ENCODE measurements around the gene PUSL1. TPM values are rescaled to one million over a fixed set of nuclear protein-coding genes. Genes with fewer than 3 reads are reported as not detected.

The PUSL1 gene
- total and polyA plus RNA-seq, 11 donors: 6.8 to 17.7 (median 10.3) TPM

- H3K4me3 ChIP-seq: no peak overlapping the region
- TF ChIP-seq CTCF (IDR thresholded peaks at IDR 0.05) (no peak), POLR2A (IDR thresholded peaks at IDR 0.05) (no peak)
- ATAC-seq (no peak), DNase-seq (no peak)
- H3K27ac ChIP-seq: peak overlapping the region in 2 of 12 donors; percentile 37 to 81
- 53 to 73% (median 67%) methylated on average over 13 to 23 of the region's 23 CpGs for WGBS, 4 donors
- H3K36me3 ChIP-seq: peaks cover 0 to 48% (median 30%) of the 10 kb centered on the region in 9 donors
- H3K9me3 ChIP-seq: no peaks in the 10 kb centered on the region
- no peaks in the 10 kb centered on the region for H3K27me3 ChIP-seq
- peaks cover 2 to 66% (median 39%) of the 10 kb centered on the region in 12 donors for H3K4me1 ChIP-seq
- intact Hi-C loops (cut with DNase I): no loop called here
Observed at GRCh38 chr1:1320666-1321448, 12.5 kb downstream of the PUSL1 start.

- TF ChIP-seq CTCF (IDR thresholded peaks at IDR 0.05) (no peak), POLR2A (IDR thresholded peaks at IDR 0.05) (no peak)
- H3K36me3 ChIP-seq: peaks cover 0 to 43% (median 25%) of the 10 kb centered on the region in 9 donors
- peaks cover 7 to 73% (median 45%) of the 10 kb centered on the region in 12 donors for H3K4me1 ChIP-seq
- WGBS, 4 donors: 40 to 100% (median 94%) methylated on average over 1 to 8 of the region's 8 CpGs
- intact Hi-C loops (cut with DNase I): no loop called here
- no peak for DNase-seq
- no peak for ATAC-seq
- H3K27me3 ChIP-seq: no peaks in the 10 kb centered on the region
- H3K4me3 ChIP-seq: no peak overlapping the region
- H3K27ac ChIP-seq: peak overlapping the region in 1 of 12 donors; percentile 81
- H3K9me3 ChIP-seq: no peaks in the 10 kb centered on the region
Observed at GRCh38 chr1:1321477-1321876, 13.1 kb downstream of the PUSL1 start.

- H3K27ac ChIP-seq: no peak overlapping the region
- peaks cover 0 to 44% (median 29%) of the 10 kb centered on the region in 9 donors for H3K36me3 ChIP-seq
- H3K4me3 ChIP-seq: no peak overlapping the region
- intact Hi-C loops (cut with DNase I): no loop called here
- 86 to 93% (median 89%) methylated on average over 4 to 14 of the region's 14 CpGs for WGBS, 4 donors
- ATAC-seq (no peak), DNase-seq (no peak)
- H3K27me3 ChIP-seq: no peaks in the 10 kb centered on the region
- H3K4me1 ChIP-seq: peaks cover 7 to 80% (median 50%) of the 10 kb centered on the region in 12 donors
- no peak for TF ChIP-seq CTCF (IDR thresholded peaks at IDR 0.05)
- TF ChIP-seq POLR2A (IDR thresholded peaks at IDR 0.05): no peak
- no peaks in the 10 kb centered on the region for H3K9me3 ChIP-seq
Observed at GRCh38 chr1:1322418-1322817, 14.0 kb downstream of the PUSL1 start.

- Histone ChIP-seq H3K4me3 (peak overlapping the region in 1 of 12 donors; percentile 28), H3K27me3 (no peaks in the 10 kb centered on the region), H3K27ac (no peak overlapping the region), H3K9me3 (no peaks in the 10 kb centered on the region), H3K4me1 (peaks cover 7 to 80% (median 47%) of the 10 kb centered on the region in 12 donors), H3K36me3 (peaks cover 0 to 44% (median 30%) of the 10 kb centered on the region in 9 donors)
- WGBS, 4 donors: 78 to 92% (median 87%) methylated on average over 9 to 10 of the region's 10 CpGs
- no peak for DNase-seq
- TF ChIP-seq POLR2A (IDR thresholded peaks at IDR 0.05): no peak
- no peak for TF ChIP-seq CTCF (IDR thresholded peaks at IDR 0.05)
- no peak for ATAC-seq
- intact Hi-C loops (cut with DNase I): no loop called here
Observed at GRCh38 chr1:1322952-1323351, 14.6 kb downstream of the PUSL1 start.
